Stimulated activated CD8-positive, alpha-beta memory T cell treated with anti-CD3 and anti-CD28 coated beads, Interleukin-12 subunit alpha, Interleukin-12 subunit beta, amount 100 ng/mL, for 1 hour (primary cell): ENCODE results near the gene ASB3.
"Not testable (repeated sequence)": the region's sequence is repeated elsewhere in the genome, so short reads cannot be mapped to it uniquely, and the experiment has no call there.

Experiments used
- DNase-seq: peaks from one replicate; pipeline ENCODE4 v3.0.0-alpha.2; 2020; ENCODE audit warnings: low read depth

ASB3 gene

DNA sequence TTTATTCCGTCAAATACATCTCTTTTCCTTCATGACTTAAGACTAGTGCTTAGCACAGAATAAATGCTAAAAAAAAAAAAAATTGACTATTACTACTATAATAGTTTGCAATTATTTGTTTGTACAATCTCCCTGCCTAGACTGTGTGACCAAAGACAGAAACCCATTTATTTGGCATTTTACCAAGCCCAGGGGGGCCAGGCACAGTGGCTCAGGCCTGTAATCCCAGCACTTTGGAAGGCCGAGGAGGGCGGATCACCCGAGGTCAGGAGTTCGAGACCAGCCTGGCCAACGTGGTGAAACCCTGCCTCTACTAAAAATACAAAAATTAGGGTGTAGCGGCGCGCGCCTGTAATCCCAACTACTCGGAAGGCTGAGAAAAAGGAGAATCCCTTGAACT lies 1.4 kb downstream of the ASB3 start:
- no peak for DNase-seq

DNA sequence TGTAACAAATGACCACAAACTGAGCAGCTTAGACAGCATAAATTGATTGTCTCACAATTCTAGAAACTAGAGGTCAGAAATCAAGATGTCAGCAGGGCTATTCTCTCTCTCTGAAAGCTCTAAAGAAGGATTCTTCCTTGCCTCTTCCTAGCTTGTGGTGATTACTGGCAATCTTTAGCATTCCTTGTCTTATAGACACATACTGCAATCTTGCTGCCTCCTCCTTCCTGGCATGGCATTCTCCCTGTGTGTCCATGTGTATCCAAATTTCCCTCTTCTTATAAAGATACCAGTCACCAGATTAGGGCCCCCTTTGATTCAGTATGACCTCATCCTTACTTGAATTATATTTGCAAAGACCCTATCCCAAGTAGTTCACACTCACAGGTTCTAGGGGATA lies 2.3 kb downstream of the ASB3 start:
- DNase-seq = no peak

- no peak for DNase-seq
Measured at GRCh38 chr2:53782676-53783075, 4.1 kb downstream of the ASB3 start.

GRCh38 chr2:53780056-53780455 lies 6.7 kb downstream of the ASB3 start:
- DNase-seq = no peak

DNA sequence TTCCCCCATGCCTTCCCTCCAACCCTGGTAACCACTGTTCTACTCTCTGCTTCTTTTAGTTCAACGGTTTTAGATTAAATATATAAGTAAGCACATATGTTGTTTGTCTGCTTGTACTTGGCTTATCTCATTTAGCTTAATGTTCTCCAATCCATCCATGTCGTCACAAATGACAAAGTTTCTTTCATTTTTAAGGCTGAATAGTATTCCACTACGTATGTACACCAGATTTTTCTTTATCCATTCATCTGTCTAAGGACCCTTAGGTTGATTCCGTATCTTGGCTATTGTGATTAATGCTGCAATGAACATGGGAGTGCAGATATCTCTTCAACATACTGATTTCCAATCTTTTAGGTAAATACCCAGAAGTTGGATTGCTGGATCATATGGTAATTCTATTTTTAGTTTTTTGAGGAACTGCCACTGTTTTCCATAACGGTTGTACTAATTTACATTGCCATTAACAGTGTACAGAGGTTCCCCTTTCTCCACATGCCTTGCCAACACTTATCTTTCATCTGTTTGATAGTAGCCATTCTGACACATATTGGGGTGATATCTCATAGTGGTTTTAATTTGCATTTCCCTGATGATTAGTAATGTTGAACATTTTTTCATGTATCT lies 8.1 kb downstream of the ASB3 start:
- no peak for DNase-seq

DNA sequence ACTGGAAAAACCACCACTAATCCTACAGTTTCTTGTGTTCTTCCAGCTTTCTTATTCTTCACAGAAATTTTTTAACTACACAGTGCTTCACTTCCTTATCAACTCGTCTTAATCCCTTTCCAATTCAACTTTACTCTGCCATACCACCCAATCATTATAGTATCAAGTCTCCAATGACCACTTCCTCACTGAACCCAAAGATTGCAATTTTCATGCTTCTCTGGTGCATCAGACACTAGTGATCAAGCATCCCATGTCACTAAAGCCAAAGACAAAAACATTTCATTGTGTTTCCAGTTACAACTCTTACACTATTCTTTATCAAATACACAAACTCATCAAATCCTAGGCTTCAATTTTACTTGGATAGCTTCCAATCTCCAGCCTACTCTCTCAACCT lies 9.6 kb downstream of the ASB3 start:
- DNase-seq = no peak

GRCh38 chr2:53770264-53770663 lies 16.5 kb downstream of the ASB3 start:
- no peak for DNase-seq

- no peak for DNase-seq
Measured at GRCh38 chr2:53769318-53769945, 17.3 kb downstream of the ASB3 start.

DNA sequence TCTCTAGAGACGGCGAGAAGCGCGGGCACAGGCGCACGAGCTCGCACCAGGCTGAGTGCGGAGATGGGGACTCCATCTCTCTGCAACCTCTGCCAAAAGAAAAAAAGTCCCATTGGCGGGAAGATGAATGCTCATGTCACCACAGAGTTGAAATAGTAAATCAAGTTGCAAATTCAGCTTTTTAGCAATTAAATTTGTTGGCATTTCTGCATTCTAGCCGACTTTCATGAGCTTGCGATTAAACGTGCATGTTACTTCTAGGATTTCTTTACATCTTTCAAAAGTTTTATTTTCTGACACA lies 18.6 kb downstream of the ASB3 start:
- no peak for DNase-seq

- peak; percentile 74 for DNase-seq
Measured at GRCh38 chr2:53767405-53768241, 19.1 kb downstream of the ASB3 start, which contains the start of gene CHAC2. Gene CHAC2 (plus strand): TSS chr2:53767804. CDS start chr2:53767887, 83 bp downstream.

DNA sequence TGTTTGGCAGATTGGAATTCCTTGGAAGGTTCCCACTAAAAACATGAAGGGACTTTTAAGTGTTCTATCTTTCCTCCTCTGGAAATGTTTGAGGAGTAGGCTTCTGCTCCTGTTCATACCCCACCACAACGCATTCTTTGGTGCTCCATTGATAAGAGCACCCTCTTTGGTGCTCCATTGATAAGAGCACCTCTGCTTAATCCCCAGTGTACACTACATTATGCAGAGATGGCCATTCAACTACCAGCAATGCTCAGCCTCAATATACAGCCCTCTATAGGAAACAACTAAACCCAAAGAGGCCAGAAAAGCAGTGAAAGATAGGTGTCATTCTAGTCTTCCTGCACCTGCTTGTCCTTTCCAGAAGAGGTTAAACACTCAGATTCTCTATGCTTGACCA lies 21.0 kb downstream of the ASB3 start:
- no peak for DNase-seq

DNA sequence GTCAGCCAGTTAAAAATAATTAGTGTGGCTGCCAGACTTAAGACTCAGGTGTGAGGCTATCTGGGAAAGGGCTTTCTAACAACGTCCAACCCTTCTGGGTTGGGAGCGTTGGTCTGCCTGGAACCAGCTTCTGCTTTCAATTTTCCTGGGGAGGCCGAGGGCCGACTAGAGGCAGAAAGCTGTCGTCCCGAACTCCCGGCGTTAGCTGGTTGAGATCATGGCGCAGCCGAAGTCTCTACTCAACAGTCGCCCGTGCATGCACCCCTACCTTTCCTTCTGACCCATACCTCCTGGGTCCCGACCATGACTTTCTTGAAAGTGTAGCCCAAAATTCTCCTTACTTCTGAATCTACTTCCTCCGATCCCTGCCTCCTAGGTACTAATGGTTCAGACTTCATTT lies 29.5 kb downstream of the ASB3 start:
- DNase-seq = not testable (repeated sequence)

DNA sequence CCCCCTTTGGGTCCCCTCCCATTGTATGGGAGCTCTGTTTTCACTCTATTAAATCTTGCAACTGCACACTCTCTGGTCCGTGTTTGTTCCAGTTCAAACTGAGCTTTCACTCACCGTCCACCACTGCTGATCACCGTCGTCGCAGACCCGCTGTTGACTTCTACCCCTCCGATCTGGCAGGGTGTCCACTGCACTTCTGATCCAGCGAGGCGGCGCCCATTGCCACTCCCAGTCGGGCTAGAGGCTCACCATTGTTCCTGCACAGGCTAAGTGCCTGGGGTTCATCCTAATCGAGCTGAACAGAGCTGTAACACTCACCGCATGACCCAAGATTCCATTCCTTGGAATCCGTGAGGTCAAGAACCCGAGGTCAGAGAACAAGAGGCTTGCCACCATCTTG lies 30.1 kb downstream of the ASB3 start:
- DNase-seq = no peak

- DNase-seq = no peak
Measured at GRCh38 chr2:53755121-53755520, 31.6 kb downstream of the ASB3 start.

- DNase-seq = no peak
Measured at GRCh38 chr2:53753041-53753440, 33.7 kb downstream of the ASB3 start.

DNA sequence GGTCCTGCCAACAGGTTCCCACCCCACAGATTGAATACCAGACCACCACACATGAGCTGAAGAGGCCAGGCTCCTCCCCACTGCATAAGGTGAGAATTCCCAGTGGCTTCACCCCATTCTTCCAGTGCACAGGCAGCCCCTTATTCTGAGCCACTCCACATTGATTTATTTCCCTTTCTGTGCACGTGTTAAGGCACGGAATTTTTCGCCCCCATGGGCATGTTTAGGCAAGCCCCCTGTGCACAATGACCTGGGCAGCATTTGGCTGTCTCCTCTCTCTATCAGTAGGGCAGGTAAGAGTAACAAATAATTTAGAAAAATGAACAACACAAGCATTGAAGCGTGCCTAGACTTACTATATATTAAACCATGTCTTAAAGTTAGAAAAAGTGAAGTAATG lies 34.4 kb downstream of the ASB3 start:
- DNase-seq = no peak

GRCh38 chr2:53751728-53752127 lies 35.0 kb downstream of the ASB3 start:
- DNase-seq = no peak

GRCh38 chr2:53750041-53750768 lies 36.5 kb downstream of the ASB3 start:
- no peak for DNase-seq

DNA sequence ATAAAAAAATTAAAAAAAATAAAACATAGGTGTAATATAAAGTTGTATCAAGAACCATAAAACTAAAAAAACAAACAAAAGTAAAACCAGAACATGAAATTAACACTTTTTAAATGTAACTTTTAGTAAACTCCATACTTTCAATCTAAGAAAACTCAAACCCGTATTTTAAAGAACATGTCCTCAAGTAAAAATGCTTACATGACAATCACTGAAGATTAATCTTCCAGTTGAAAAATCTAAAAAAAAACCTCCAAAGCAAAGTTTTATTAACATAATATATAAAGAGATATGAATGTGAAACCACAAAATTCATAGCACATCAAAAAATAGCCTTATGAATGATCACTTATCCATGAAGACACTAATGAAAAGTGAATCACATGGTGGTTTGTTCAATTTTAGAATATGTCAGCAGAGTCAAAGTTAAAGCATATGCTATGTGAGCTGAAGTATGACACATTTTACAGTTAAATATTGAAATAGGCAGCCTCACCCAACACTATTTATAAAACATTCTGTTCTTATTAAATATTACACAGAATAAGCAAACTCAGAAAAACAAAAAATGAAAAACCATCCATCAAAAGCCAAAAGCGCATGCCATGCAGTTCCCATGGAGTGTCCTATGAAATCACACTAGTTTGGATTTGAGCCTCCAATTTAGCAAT lies 42.2 kb downstream of the ASB3 start:
- no peak for DNase-seq

DNA sequence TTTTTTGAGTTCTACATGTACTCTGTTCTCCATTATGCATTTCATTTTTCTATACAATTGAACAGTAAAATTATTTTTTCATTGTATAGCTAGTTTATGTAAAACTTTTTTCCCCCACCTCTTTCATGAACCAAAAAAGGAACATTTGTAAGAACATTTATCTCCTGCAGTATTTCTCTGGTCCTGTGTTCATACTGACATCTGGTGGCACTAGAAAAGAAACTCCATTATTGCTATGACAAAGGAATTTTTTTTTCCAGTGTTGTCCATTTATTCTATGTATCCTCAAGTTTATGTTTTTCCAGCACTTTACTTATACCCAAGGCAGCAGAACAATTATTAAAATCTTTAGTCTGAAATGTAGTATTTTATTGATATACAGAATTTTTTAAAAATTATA lies 46.6 kb downstream of the ASB3 start:
- no peak for DNase-seq

- DNase-seq = no peak
Measured at GRCh38 chr2:53739032-53739431, 47.7 kb downstream of the ASB3 start.

DNA sequence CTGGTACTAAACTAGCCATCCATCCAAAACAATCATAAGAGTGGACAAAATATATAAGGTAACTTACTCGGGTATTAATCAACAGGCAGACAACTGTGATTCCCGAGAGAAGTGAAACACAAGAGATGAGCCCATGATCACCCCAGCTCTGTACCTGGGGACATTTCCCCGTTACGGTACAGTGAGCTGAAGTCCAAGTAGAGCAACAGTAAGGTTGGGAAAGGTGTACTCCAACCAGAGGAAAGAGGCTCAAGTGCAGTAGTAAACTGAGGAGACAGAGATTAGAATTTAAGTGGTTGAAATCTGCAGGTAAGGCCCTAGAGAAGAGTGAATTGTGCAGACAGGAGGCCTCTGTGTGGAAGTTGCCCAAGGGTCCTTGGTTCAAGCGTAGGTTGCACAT lies 49.7 kb downstream of the ASB3 start:
- DNase-seq = no peak
